Epidermal melanocyte (primary cell): ENCODE measurements around the gene TEX54.
"Not testable (repeated sequence)": the region's sequence is repeated elsewhere in the genome, so short reads cannot be mapped to it uniquely, and the experiment has no call there.

Experiments used
- DNase-seq: peaks from one replicate; pipeline ENCODE4 v3.0.0; 2011; ENCODE audit warnings: low spot score; ENCODE audit not compliant: insufficient read length

TEX54 gene

GRCh38 chr11:62832336-62833234, at the start of gene TEX54:
Gene TEX54 (minus strand): TSS chr11:62832841.
- DNase-seq, result no peak

GRCh38 chr11:62882431-62882749, 49.7 kb upstream of the TEX54 start:
- no peak for DNase-seq

- peak; percentile 98 for DNase-seq
These were observed 49.2 kb upstream of the TEX54 start for GRCh38 chr11:62881579-62882430.

- DNase-seq, result peak; percentile 75
These were observed 48.4 kb upstream of the TEX54 start, which contains the start of gene SLC3A2 for GRCh38 chr11:62880803-62881578. Gene SLC3A2 (plus strand): TSS chr11:62880896. CDS start chr11:62881024, 128 bp downstream.

- no peak for DNase-seq
These were observed 47.7 kb upstream of the TEX54 start for GRCh38 chr11:62880231-62880802.

GRCh38 chr11:62879235-62879978, 46.8 kb upstream of the TEX54 start:
- no peak for DNase-seq

GRCh38 chr11:62876712-62877111, 44.1 kb upstream of the TEX54 start:
- DNase-seq, result no peak

GRCh38 chr11:62875698-62876478, 43.2 kb upstream of the TEX54 start:
- DNase-seq, result peak; percentile 59

GRCh38 chr11:62874851-62875250, 42.2 kb upstream of the TEX54 start:
- no peak for DNase-seq

- DNase-seq, result no peak
These were observed 33.0 kb upstream of the TEX54 start for GRCh38 chr11:62865635-62866034.

- no peak for DNase-seq
These were observed 31.2 kb upstream of the TEX54 start for GRCh38 chr11:62863687-62864335.

- DNase-seq, result not testable (repeated sequence)
These were observed 29.0 kb upstream of the TEX54 start for GRCh38 chr11:62861564-62862192.

- no peak for DNase-seq
These were observed 28.4 kb upstream of the TEX54 start for GRCh38 chr11:62860835-62861563.

GRCh38 chr11:62859281-62859703, 26.7 kb upstream of the TEX54 start:
- DNase-seq, result not testable (repeated sequence)

- no peak for DNase-seq
These were observed 25.6 kb upstream of the TEX54 start for GRCh38 chr11:62858201-62858600.

- DNase-seq, result no peak
These were observed 24.9 kb upstream of the TEX54 start for GRCh38 chr11:62857541-62857982.

GRCh38 chr11:62856333-62856895, 23.8 kb upstream of the TEX54 start:
- no peak for DNase-seq
